K562 (cell line): Measurements from ENCODE around the gene ZNHIT2. TPM values are rescaled to one million over a fixed set of nuclear protein-coding genes. Genes with fewer than 3 reads are reported as not detected.

Experiments
- CHCHD3 ChIP-seq: fragments of 250-450 bp; sonication (Bioruptor Pico); IDR thresholded peaks from 2 replicates; pipeline ENCODE4 v2.1.2; 2022; ENCODE audit warnings: mild to moderate bottlenecking
- DIDO1 ChIP-seq: fragments of 450-650 bp; IDR thresholded peaks from 2 replicates; pipeline ENCODE4 v1.6.1; 2016; ENCODE audit warnings: low read depth, missing biosample characterization, missing genetic modification characterization
- FUS ChIP-seq: fragments of 200-400 bp; formaldehyde crosslinking; optimal IDR thresholded peaks from 2 replicates; pipeline ENCODE3; 2017; ENCODE audit warnings: low read depth, low read length
- GATAD2B ChIP-seq: fragments of 450-650 bp; IDR thresholded peaks from 2 replicates; pipeline ENCODE4 v1.6.1; 2017; ENCODE audit warnings: mild to moderate bottlenecking, borderline replicate concordance
- GTF2E2 ChIP-seq: fragments of 200-800 bp; sonication (Bioruptor generic); IDR thresholded peaks from 2 replicates; pipeline ENCODE4 v1.6.1; 2016; ENCODE audit warnings: missing genetic modification characterization, missing compliant biosample characterization
- HDAC2 ChIP-seq: fragments of 450-650 bp; IDR thresholded peaks from 2 replicates; pipeline ENCODE4 v1.6.1; 2016; ENCODE audit warnings: mild to moderate bottlenecking
- ILF3 ChIP-seq: fragments of 450-650 bp; IDR thresholded peaks from 2 replicates; pipeline ENCODE4 v1.6.1; 2018; ENCODE audit warnings: antibody characterized with exemption, mild to moderate bottlenecking, moderate library complexity, borderline replicate concordance
- KDM1A ChIP-seq, 2 experiments: fragments of 450-650 bp; IDR thresholded peaks; 2 replicates each; pipeline ENCODE4 v1.6.1; 2016; ENCODE audit warnings: mild to moderate bottlenecking in 2 of 2
- MEF2D ChIP-seq: conservative IDR thresholded peaks from 2 replicates; pipeline ENCODE4 v1.6.1; 2016; ENCODE audit warnings: low read depth, missing genetic modification characterization, missing compliant biosample characterization
- MLLT1 ChIP-seq, 2 experiments: fragments of 450-650 bp; IDR thresholded peaks; 2 replicates each; pipeline ENCODE4 v1.6.1; 2016
- MTA2 ChIP-seq: fragments of 450-650 bp; IDR thresholded peaks from 2 replicates; pipeline ENCODE4 v1.6.1; 2016; ENCODE audit warnings: low read depth
- MTA3 ChIP-seq: fragments of 450-650 bp; formaldehyde crosslinking; IDR thresholded peaks from 2 replicates; pipeline ENCODE4 v1.6.1; 2017; ENCODE audit warnings: mild to moderate bottlenecking, borderline replicate concordance
- MYBL2 ChIP-seq, 2 experiments: fragments of 450-650 bp in 1 of 2; sonication (generic) in 1 of 2; formaldehyde crosslinking in 1 of 2; IDR thresholded peaks; 2 replicates each; pipeline versions ENCODE4 v1.6.1 to v1.8.1; 2017 to 2022; ENCODE audit warnings: borderline replicate concordance in 1 of 2, inconsistent platforms in 1 of 2, low read depth in 1 of 2, mild to moderate bottlenecking in 1 of 2, missing genetic modification reagents in 1 of 2, moderate library complexity in 1 of 2
- NKRF ChIP-seq: fragments of 450-650 bp; IDR thresholded peaks from 2 replicates; pipeline ENCODE4 v1.6.1; 2016; ENCODE audit warnings: borderline replicate concordance
- NONO ChIP-seq, 2 experiments: fragments of 200-400 bp in 1 of 2; fragments of 450-650 bp in 1 of 2; formaldehyde crosslinking in 1 of 2; IDR thresholded peaks; 2 replicates each; pipeline ENCODE4 v1.6.1; 2017; ENCODE audit warnings: low read depth in 2 of 2, mild to moderate bottlenecking in 2 of 2, moderate library complexity in 2 of 2, low read length in 1 of 2
- NR2C2 ChIP-seq, 2 experiments: fragments of 200-800 bp in 1 of 2; sonication (Bioruptor generic) in 1 of 2; sonication (generic) in 1 of 2; formaldehyde crosslinking in 1 of 2; IDR thresholded peaks; 2 replicates each; pipeline versions ENCODE4 v1.6.1 to v1.8.0; 2016 to 2022; ENCODE audit warnings: mild to moderate bottlenecking in 1 of 2, missing compliant biosample characterization in 1 of 2, missing genetic modification characterization in 1 of 2, missing genetic modification reagents in 1 of 2
- THAP7 ChIP-seq: fragments of 250-450 bp; sonication (Bioruptor Pico); IDR thresholded peaks from 2 replicates; pipeline ENCODE4 v1.5.0; 2021
- YBX1 ChIP-seq: fragments of 450-650 bp; IDR thresholded peaks from 2 replicates; pipeline ENCODE4 v1.7.1; 2016; ENCODE audit warnings: mild to moderate bottlenecking
- ZBTB34 ChIP-seq: fragments of 250-450 bp; sonication (Bioruptor Pico); IDR thresholded peaks from 2 replicates; pipeline ENCODE4 v1.8.0; 2021; ENCODE audit warnings: mild to moderate bottlenecking, moderate library complexity
- ZNF134 ChIP-seq: fragments of 250-450 bp; sonication (Bioruptor Pico); conservative IDR thresholded peaks from 2 replicates; pipeline ENCODE4 v1.4.0; 2020
- ZNF263 ChIP-seq: sonication (generic); formaldehyde crosslinking; IDR thresholded peaks from 2 replicates; pipeline ENCODE4 v1.8.0; 2022; ENCODE audit warnings: mild to moderate bottlenecking, missing genetic modification reagents, borderline replicate concordance
- ZNF696 ChIP-seq: fragments of 250-450 bp; sonication (Bioruptor Pico); conservative IDR thresholded peaks from 2 replicates; pipeline ENCODE4 v1.4.0; 2020; ENCODE audit warnings: mild to moderate bottlenecking, moderate library complexity
- polyA plus RNA-seq, 8 experiments: library from polyadenylated mRNA; depleted of rRNA in 4 of 8; stranded (reverse) in 5 of 8; unstranded in 3 of 8; fragments of >200 nt; fragmentation: Nextera tagmentation in 2 of 8; fragmentation: Illumina TruSeq in 1 of 8; extraction: Ambion mirVana in 2 of 8; extraction: Trizol in 1 of 8; gene quantifications; 2 replicates each; pipeline versions ENCODE4 v1.2.1 to v1.2.3, GENCODE V29; 2011 to 2014; ENCODE audit warnings: inconsistent platforms in 1 of 8, missing spikeins in 1 of 8
- total RNA-seq, 7 experiments: library from RNA; depleted of rRNA in 6 of 7; stranded (reverse); fragments of >200 nt in 6 of 7; fragmentation: Illumina TruSeq in 2 of 7; extraction: Trizol in 2 of 7; gene quantifications; 2 replicates each; pipeline versions ENCODE4 v1.2.1 to v1.2.3, GENCODE V29; 2011 to 2021; ENCODE audit warnings: low replicate concordance in 1 of 7

Gene ZNHIT2
- total and polyA plus RNA-seq, 9 of the 15 experiments (the other 6 are each of a cell fraction or from before 2014, with no cell fraction given): 0.08 to 39.0 (median 2.5) TPM

- TF ChIP-seq MYBL2 (IDR thresholded peaks at IDR 0.05; ENCODE audit: low read depth): no peak
- TF ChIP-seq MYBL2 (CRISPR knock-in tag; IDR thresholded peaks at IDR 0.05; ENCODE audit: borderline replicate concordance): no peak
- TF ChIP-seq HDAC2: no peak; the same call in 1 of the 2 replicates
- TF ChIP-seq FUS: peak; percentile 43
- TF ChIP-seq KDM1A (IDR thresholded peaks at IDR 0.05): no peak
- TF ChIP-seq ZNF134 (CRISPR knock-in tag): no peak
- 0 out of 2 replicates have a peak, but pooled peaks have one; percentile 70 for TF ChIP-seq MTA3
- TF ChIP-seq NR2C2 (CRISPR knock-in tag; IDR thresholded peaks at IDR 0.05): peak; percentile 83; the same call in 1 of the 2 replicates
- peak; percentile 98 for TF ChIP-seq NR2C2 (tag; IDR thresholded peaks at IDR 0.05)
- TF ChIP-seq GTF2E2 (tag): peak; percentile 71; the same call in 1 of the 2 replicates
- TF ChIP-seq ILF3: no peak
- TF ChIP-seq ZBTB34 (CRISPR knock-in tag): no peak
- TF ChIP-seq MEF2D: 0 out of 2 replicates have a peak, but pooled peaks have one; percentile 17
- 0 out of 2 replicates have a peak, but pooled peaks have one; percentile 39 for TF ChIP-seq GATAD2B
- TF ChIP-seq CHCHD3 (CRISPR knock-in tag): no peak
- no peak for TF ChIP-seq MTA2
- TF ChIP-seq NKRF: peak; percentile 89; the same call in 1 of the 2 replicates
- TF ChIP-seq ZNF696 (CRISPR knock-in tag): no peak
- no peak for TF ChIP-seq THAP7 (CRISPR knock-in tag)
- TF ChIP-seq NONO (IDR thresholded peaks at IDR 0.05; ENCODE audit: low read depth in 2 of 2, low read length in 1 of 2): peak; percentile 30 to 99; a peak in 3 of 4 replicates
- TF ChIP-seq DIDO1 (tag): peak; percentile 61; the same call in 1 of the 2 replicates
- TF ChIP-seq MLLT1 (IDR thresholded peaks at IDR 0.05): peak in 1 of 2 experiments; percentile 17; a peak in 1 of 4 replicates
- TF ChIP-seq ZNF263 (CRISPR knock-in tag): no peak
- no peak for TF ChIP-seq YBX1
These were observed 16.9 kb upstream of the ZNHIT2 start, which contains the start of gene SYVN1 (continued) for GRCh38 chr11:65134240-65134951.
